Keratinocyte (primary cell): ENCODE measurements around the gene BTG1. TPM values are rescaled to one million over a fixed set of nuclear protein-coding genes. Genes with fewer than 3 reads are reported as not detected.

Experiments used
- DNase-seq: peaks from one replicate; pipeline ENCODE4 v3.0.0-alpha.2; 2011; ENCODE audit warnings: low read depth, missing footprints, low spot score
- FAIRE-seq: peaks from 2 replicates; lab custom pipeline; 2011; peaks lifted over from hg19 to GRCh38; lab: Jason Lieb, UNC
- H2AFZ ChIP-seq: 2 replicates; pipeline ENCODE4 v1.6.0; 2012; ENCODE audit warnings: low read length, control low read depth, inconsistent platforms; ENCODE audit not compliant: control insufficient read depth
- H3K27ac ChIP-seq: 2 replicates; pipeline ENCODE4 v1.5.1; 2011; ENCODE audit warnings: low read length; ENCODE audit not compliant: control insufficient read depth, insufficient read depth
- H3K27me3 ChIP-seq: 3 replicates; pipeline ENCODE4 v1.6.0; 2011; ENCODE audit warnings: low read length; ENCODE audit not compliant: control insufficient read depth, insufficient read depth; ENCODE audit errors: extremely low read depth
- H3K36me3 ChIP-seq, 2 experiments: 2 replicates in 1 of 2; 3 replicates in 1 of 2; pipeline ENCODE4 v1.5.1; 2011; ENCODE audit warnings: low read length in 2 of 2, mild to moderate bottlenecking in 1 of 2; ENCODE audit not compliant: control insufficient read depth in 2 of 2, insufficient read depth in 2 of 2; ENCODE audit errors: extremely low read depth in 1 of 2
- H3K4me1 ChIP-seq: 3 replicates; pipeline ENCODE4 v1.5.1; 2011; ENCODE audit warnings: low read length; ENCODE audit not compliant: control insufficient read depth, insufficient read depth; ENCODE audit errors: extremely low read depth
- H3K4me2 ChIP-seq: 3 replicates; pipeline ENCODE4 v1.6.0; 2011; ENCODE audit warnings: low read depth, low read length; ENCODE audit not compliant: control insufficient read depth, insufficient read depth; ENCODE audit errors: extremely low read depth
- H3K4me3 ChIP-seq, 3 experiments: fragments of 200-600 bp in 1 of 3; sonication (generic) in 1 of 3; 2 replicates in 2 of 3; 3 replicates in 1 of 3; pipeline ENCODE4 v1.5.1; 2011 to 2016; ENCODE audit warnings: low read length in 3 of 3, mild to moderate bottlenecking in 3 of 3, control low read depth in 2 of 3, inconsistent platforms in 1 of 3, low read depth in 1 of 3, mixed read lengths in 1 of 3, mixed run types in 1 of 3, moderate library complexity in 1 of 3; ENCODE audit not compliant: control insufficient read depth in 2 of 3, insufficient read depth in 2 of 3; ENCODE audit errors: extremely low read depth in 1 of 3
- H3K79me2 ChIP-seq: 2 replicates; pipeline ENCODE4 v1.6.0; 2012; ENCODE audit warnings: low read length; ENCODE audit not compliant: control insufficient read depth, insufficient read depth
- H3K9ac ChIP-seq: 3 replicates; pipeline ENCODE4 v1.6.0; 2011; ENCODE audit warnings: low read length; ENCODE audit not compliant: control insufficient read depth, insufficient read depth; ENCODE audit errors: extremely low read depth
- H3K9me1 ChIP-seq: 3 replicates; pipeline ENCODE4 v1.6.0; 2011; ENCODE audit warnings: low read length; ENCODE audit not compliant: control insufficient read depth, insufficient read depth; ENCODE audit errors: extremely low read depth
- H3K9me3 ChIP-seq: 2 replicates; pipeline ENCODE4 v1.5.1; 2012; ENCODE audit warnings: low read depth, low read length; ENCODE audit not compliant: control insufficient read depth
- H4K20me1 ChIP-seq: 3 replicates; pipeline ENCODE4 v1.6.0; 2011; ENCODE audit warnings: low read length; ENCODE audit not compliant: control insufficient read depth, insufficient read depth; ENCODE audit errors: extremely low read depth
- EZH2 ChIP-seq: IDR thresholded peaks from one replicate; pipeline ENCODE4 v1.6.1; 2012; ENCODE audit warnings: inconsistent platforms, mild to moderate bottlenecking, low read length, moderate library complexity
- dilution Hi-C: fragments of 300-500 bp; cut with MboI; formaldehyde crosslinking; loops from one replicate; pipeline ENCODE4 v1.7.0; 2020; ENCODE audit warnings: low sequenced_read_pairs; ENCODE audit not compliant: extremely low pct_ligation_motif_present
- polyA plus RNA-seq, 5 experiments: library from polyadenylated mRNA; depleted of rRNA in 3 of 5; stranded (reverse) in 3 of 5; stranded (forward) in 1 of 5; unstranded in 1 of 5; fragments of >200 nt; gene quantifications; 1 replicate in 1 of 5; 2 replicates in 3 of 5; 3 replicates in 1 of 5; pipeline versions ENCODE4 v1.2.1 to v1.2.3, GENCODE V29; 2011 to 2012; ENCODE audit warnings: missing spikeins in 2 of 5, low read depth in 1 of 5, low replicate concordance in 1 of 5
- TF ChIP-seq, protein P1 (sequence below), 3 experiments: IDR thresholded peaks in 1 of 3; conservative IDR thresholded peaks in 1 of 3; optimal IDR thresholded peaks in 1 of 3; 2 replicates in 2 of 3; 3 replicates in 1 of 3; pipeline versions ENCODE3 to v1.5.1; 2011; ENCODE audit warnings: low read length in 3 of 3, mild to moderate bottlenecking in 3 of 3, moderate library complexity in 2 of 3, control low read depth in 1 of 3, inconsistent platforms in 1 of 3; ENCODE audit not compliant: insufficient read depth in 2 of 3; ENCODE audit errors: extremely low read depth in 1 of 3

The BTG1 gene
- polyA plus RNA-seq, 1 donor (not counting 4 experiments of a cell fraction or from before 2014, with no cell fraction given), result 40.7 TPM

DNA sequence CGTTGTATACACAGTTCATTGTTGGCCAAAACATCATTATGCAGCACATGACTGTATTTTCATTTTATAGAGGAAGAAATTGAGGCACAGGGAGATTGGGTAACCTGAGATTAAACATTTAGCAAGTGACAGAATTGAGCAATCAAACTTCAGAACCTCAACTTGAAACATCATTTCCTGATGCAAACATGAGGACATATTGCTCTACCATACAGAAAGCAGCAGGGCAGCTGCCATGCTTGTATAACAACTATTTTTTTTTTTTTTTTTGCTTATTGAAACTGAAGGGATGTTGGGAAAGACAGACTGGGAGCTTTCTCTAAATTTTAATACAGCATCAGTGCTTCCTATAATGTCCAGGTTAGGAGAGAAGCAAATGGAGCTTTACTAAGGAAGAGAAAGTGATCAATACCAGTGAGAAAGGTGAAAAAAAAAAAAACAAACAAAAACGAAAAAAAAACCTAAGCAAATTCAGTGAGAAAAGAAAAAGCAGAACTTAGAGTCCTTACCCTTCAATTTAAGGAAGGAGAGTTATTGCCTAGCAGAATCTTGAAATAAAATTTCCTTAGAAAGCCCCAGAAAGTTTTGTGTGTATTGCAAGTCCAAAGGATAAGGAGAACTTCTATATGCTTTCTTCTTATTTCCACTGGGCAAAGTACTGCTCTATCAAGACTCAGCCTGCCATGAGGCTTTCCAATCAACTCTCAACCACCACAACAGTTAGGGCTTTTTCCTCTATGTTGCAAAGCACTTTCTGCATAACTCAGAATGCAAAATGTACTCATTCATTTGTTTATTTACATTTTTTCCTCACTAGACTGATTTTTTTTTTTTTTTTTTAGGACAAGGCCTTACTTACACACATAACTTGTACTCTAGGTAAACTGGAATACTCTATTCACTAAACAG, 21.6 kb downstream of the BTG1 start:
- FAIRE-seq (no peak), DNase-seq (no peak)
- H3K36me3 ChIP-seq, result no peaks in the 10 kb centered on the region

DNA sequence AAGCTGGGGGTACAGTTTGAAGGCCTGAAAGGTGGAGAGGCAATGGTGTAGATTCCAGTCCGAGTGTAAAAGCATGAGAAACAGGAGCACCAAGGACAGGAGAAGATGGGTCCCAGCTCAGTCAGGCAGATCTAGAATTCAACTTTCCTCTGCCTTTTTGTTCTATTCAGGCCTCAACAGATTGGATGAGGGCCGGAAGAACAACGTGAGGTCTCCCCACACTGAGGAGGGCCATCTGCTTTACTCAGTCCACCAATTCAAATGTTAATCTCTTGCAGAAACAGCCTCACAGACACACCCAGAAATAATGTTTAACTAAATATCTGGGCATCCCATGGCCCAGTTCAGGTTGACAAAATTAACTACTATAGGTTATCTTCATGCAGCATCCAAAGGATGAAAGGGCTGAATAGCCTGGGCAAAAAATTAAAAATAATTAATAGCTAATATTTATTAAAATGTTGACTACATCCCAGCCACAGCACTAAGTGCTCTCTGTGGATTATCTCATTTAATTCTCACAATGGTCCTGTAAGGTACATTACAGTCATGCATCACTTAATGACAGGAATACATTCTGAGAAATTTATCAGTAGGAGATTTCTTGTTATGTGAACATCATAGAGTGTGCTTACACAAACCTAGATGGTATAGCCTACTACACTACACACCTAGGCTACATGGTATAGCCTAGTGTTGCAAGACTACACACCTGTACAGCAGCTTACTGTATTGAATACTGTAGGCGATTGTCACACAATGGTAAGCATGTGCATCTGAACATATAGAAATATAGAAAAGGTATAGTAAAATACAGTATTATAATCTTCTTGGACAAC, 22.5 kb downstream of the BTG1 start:
- no peaks in the 10 kb centered on the region for H3K9me1 ChIP-seq
- no peak for DNase-seq
- no peaks in the 10 kb centered on the region for H3K36me3 ChIP-seq
- no peaks in the 10 kb centered on the region for H3K9me3 ChIP-seq
- no peaks in the 10 kb centered on the region for H4K20me1 ChIP-seq
- no peak for TF ChIP-seq EZH2
- TF ChIP-seq, protein P1, sequence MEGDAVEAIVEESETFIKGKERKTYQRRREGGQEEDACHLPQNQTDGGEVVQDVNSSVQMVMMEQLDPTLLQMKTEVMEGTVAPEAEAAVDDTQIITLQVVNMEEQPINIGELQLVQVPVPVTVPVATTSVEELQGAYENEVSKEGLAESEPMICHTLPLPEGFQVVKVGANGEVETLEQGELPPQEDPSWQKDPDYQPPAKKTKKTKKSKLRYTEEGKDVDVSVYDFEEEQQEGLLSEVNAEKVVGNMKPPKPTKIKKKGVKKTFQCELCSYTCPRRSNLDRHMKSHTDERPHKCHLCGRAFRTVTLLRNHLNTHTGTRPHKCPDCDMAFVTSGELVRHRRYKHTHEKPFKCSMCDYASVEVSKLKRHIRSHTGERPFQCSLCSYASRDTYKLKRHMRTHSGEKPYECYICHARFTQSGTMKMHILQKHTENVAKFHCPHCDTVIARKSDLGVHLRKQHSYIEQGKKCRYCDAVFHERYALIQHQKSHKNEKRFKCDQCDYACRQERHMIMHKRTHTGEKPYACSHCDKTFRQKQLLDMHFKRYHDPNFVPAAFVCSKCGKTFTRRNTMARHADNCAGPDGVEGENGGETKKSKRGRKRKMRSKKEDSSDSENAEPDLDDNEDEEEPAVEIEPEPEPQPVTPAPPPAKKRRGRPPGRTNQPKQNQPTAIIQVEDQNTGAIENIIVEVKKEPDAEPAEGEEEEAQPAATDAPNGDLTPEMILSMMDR (optimal IDR thresholded peaks at IDR 0.05 in 1 of 3, IDR thresholded peaks at IDR 0.05 in 1 of 3, conservative IDR thresholded peaks at IDR 0.05 in 1 of 3; ENCODE audit: extremely low read depth in 1 of 3, insufficient read depth in 2 of 3, low read length in 3 of 3), result no peak
- no peak for FAIRE-seq
- H3K4me1 ChIP-seq, result no peaks in the 10 kb centered on the region
- H3K79me2 ChIP-seq, result no peaks in the 10 kb centered on the region
- dilution Hi-C loops, result no loop called here
- H3K4me3 ChIP-seq, result no peak overlapping the region
- H2AFZ ChIP-seq, result no peak overlapping the region
- no peaks in the 10 kb centered on the region for H3K27me3 ChIP-seq
- H3K9ac ChIP-seq, result no peak overlapping the region
- no peak overlapping the region for H3K4me2 ChIP-seq
- H3K27ac ChIP-seq, result no peak overlapping the region

More for the DNA sequence above, 21.6 kb downstream of the BTG1 start:
- no peak overlapping the region for H3K9ac ChIP-seq
- H3K79me2 ChIP-seq, result no peaks in the 10 kb centered on the region
- TF ChIP-seq, protein P1 (optimal IDR thresholded peaks at IDR 0.05 in 1 of 3, IDR thresholded peaks at IDR 0.05 in 1 of 3, conservative IDR thresholded peaks at IDR 0.05 in 1 of 3; ENCODE audit: extremely low read depth in 1 of 3, insufficient read depth in 2 of 3, low read length in 3 of 3), result no peak
- TF ChIP-seq EZH2, result no peak
- H3K4me2 ChIP-seq, result no peak overlapping the region
- dilution Hi-C loops, result no loop called here
- H3K27me3 ChIP-seq, result no peaks in the 10 kb centered on the region
- no peak overlapping the region for H2AFZ ChIP-seq
- H3K4me3 ChIP-seq, result no peak overlapping the region
- no peaks in the 10 kb centered on the region for H3K9me1 ChIP-seq
- H4K20me1 ChIP-seq, result no peaks in the 10 kb centered on the region
- no peaks in the 10 kb centered on the region for H3K9me3 ChIP-seq
- no peak overlapping the region for H3K27ac ChIP-seq
- H3K4me1 ChIP-seq, result no peaks in the 10 kb centered on the region
